Thoracic aorta (tissue), 2 donors: ENCODE measurements around the gene PTPRR. TPM values are rescaled to one million over a fixed set of nuclear protein-coding genes. Genes with fewer than 3 reads are reported as not detected.

ENCODE experiments used
- ATAC-seq: fragments of 150-250 bp; one replicate; pipeline ENCODE4 v1.8.0; 2017; ENCODE audit warnings: low read depth; ENCODE audit not compliant: insufficient number of reproducible peaks, low FRiP score
- DNase-seq: peaks from one replicate; pipeline ENCODE4 v3.0.0-alpha.2; 2020; ENCODE audit warnings: low spot score
- H3K27ac ChIP-seq, 2 donors: fragments of 200-600 bp; sonication (generic); 1 replicate in 1 of 2; 2 replicates in 1 of 2; pipeline ENCODE4 v1.5.1; 2016; ENCODE audit warnings: mild to moderate bottlenecking in 2 of 2, moderate library complexity in 2 of 2
- H3K27me3 ChIP-seq: fragments of 200-600 bp; sonication (generic); replicated peaks from 2 replicates; pipeline ENCODE4 v1.6.0; 2016; ENCODE audit warnings: mild to moderate bottlenecking; ENCODE audit not compliant: insufficient read depth
- H3K36me3 ChIP-seq: fragments of 200-600 bp; sonication (generic); one replicate; pipeline ENCODE4 v1.5.1; 2016
- H3K4me1 ChIP-seq, 2 donors: fragments of 200-600 bp; sonication (generic); 1 replicate in 1 of 2; 2 replicates in 1 of 2; pipeline versions ENCODE4 v1.5.1 to v1.6.0; 2016; ENCODE audit warnings: low read depth in 2 of 2, mild to moderate bottlenecking in 1 of 2; ENCODE audit not compliant: control insufficient read depth in 1 of 2
- H3K4me3 ChIP-seq: fragments of 200-600 bp; sonication (generic); 2 replicates; pipeline ENCODE4 v1.5.1; 2016; ENCODE audit warnings: mild to moderate bottlenecking
- H3K9me3 ChIP-seq: fragments of 200-600 bp; sonication (generic); 2 replicates; pipeline ENCODE4 v1.5.1; 2016
- total RNA-seq, 2 donors: library from RNA; depleted of rRNA; stranded (reverse); fragments of >200 nt; gene quantifications; one replicate each; pipeline versions ENCODE4 v1.1.0 to v1.2.3, GENCODE V29; 2016
- TF ChIP-seq, protein P1 (sequence below): fragments of 200-600 bp; sonication (generic); IDR thresholded peaks from one replicate; pipeline ENCODE4 v1.5.1; 2019; ENCODE audit warnings: antibody characterized with exemption

PTPRR gene
- total RNA-seq, 2 donors from 2014 or later: 0.27 to 0.35 TPM

DNA sequence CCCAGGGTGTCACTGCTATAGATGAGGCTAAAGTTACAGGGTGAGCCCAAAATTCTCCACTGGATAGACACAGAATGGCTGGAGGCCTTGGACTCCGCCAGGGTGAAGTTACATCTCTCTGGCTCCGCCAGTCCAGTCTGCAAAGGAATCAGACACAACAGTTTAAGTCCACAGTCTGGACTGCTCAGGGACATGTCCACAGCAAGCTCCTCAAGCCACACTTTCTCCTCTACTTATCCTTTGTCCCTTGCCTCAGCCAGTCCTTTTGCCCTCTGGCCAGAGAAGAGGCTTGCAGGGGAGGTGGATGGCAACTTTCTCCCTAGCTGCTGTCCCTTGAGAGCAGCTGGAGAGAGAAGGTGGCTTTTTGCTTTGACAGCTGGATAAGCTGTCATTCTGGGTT is 311.3 kb downstream of the PTPRR start:
- no peak for ATAC-seq
- H3K4me3 ChIP-seq: peak overlapping the region; percentile 73
- TF ChIP-seq, protein P1, sequence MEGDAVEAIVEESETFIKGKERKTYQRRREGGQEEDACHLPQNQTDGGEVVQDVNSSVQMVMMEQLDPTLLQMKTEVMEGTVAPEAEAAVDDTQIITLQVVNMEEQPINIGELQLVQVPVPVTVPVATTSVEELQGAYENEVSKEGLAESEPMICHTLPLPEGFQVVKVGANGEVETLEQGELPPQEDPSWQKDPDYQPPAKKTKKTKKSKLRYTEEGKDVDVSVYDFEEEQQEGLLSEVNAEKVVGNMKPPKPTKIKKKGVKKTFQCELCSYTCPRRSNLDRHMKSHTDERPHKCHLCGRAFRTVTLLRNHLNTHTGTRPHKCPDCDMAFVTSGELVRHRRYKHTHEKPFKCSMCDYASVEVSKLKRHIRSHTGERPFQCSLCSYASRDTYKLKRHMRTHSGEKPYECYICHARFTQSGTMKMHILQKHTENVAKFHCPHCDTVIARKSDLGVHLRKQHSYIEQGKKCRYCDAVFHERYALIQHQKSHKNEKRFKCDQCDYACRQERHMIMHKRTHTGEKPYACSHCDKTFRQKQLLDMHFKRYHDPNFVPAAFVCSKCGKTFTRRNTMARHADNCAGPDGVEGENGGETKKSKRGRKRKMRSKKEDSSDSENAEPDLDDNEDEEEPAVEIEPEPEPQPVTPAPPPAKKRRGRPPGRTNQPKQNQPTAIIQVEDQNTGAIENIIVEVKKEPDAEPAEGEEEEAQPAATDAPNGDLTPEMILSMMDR: no peak
- no peak overlapping the region for H3K27ac ChIP-seq
- H3K4me1 ChIP-seq: peaks cover 0 to 7% of the 10 kb centered on the region in 2 donors
- H3K27me3 ChIP-seq: no peaks in the 10 kb centered on the region
- H3K9me3 ChIP-seq: no peaks in the 10 kb centered on the region
- DNase-seq: no peak
- H3K36me3 ChIP-seq: no peaks in the 10 kb centered on the region

GRCh38 chr12:70608184-70608583 is 312.4 kb downstream of the PTPRR start:
- H3K27ac ChIP-seq: no peak overlapping the region

DNA sequence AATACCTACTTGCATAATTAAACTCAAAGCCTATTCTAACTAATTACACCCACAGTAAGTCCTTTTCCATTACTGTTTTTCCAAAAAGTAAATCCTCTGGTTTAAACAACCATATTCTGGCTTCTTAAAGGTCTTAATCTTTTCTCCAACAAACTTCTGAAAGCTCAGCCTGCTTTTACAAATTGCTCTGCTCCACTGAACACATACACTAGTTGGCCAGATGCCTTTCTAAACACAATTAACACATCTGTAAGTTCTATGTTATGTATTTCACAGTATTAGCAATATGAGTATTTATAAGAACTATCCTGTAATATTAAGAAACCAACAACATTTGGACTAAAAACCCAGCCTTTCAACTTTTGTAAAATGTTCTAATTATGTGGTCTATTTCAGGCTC is 313.4 kb downstream of the PTPRR start:
- ATAC-seq (no peak), DNase-seq (no peak)
- Histone ChIP-seq H3K27ac (no peak overlapping the region), H3K4me3 (no peak overlapping the region), H3K4me1 (peaks cover 0 to 7% of the 10 kb centered on the region in 2 donors), H3K9me3 (no peaks in the 10 kb centered on the region), H3K36me3 (no peaks in the 10 kb centered on the region), H3K27me3 (no peaks in the 10 kb centered on the region)
- TF ChIP-seq, protein P1: no peak

More at GRCh38 chr12:70608184-70608583, 312.4 kb downstream of the PTPRR start:
- no peak for ATAC-seq
- peak overlapping the region; percentile 5 for H3K4me3 ChIP-seq
- no peaks in the 10 kb centered on the region for H3K27me3 ChIP-seq
- H3K36me3 ChIP-seq: no peaks in the 10 kb centered on the region
- peaks cover 0 to 7% of the 10 kb centered on the region in 2 donors for H3K4me1 ChIP-seq
- TF ChIP-seq, protein P1: no peak
- H3K9me3 ChIP-seq: no peaks in the 10 kb centered on the region
- DNase-seq: no peak

DNA sequence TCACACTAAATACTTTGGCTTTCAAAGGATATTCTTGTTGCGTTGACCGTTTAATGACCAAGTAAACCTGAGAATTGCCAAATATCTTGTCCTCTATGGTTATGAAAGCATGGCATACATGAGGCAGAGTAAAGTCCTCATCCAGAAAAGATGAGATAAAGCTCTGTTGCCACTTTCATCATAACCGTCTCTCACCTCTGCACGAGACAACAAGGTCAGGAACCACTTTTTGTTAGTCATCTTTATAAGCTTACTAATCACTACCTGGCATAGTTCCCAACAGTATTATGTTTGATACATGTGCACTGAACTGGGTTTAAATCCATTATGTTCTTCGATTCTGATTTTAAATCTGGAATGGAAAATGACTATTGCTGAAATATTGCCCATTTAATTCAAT is 314.6 kb downstream of the PTPRR start:
- Histone ChIP-seq H3K36me3 (no peaks in the 10 kb centered on the region), H3K27ac (no peak overlapping the region), H3K4me1 (peaks cover 0 to 7% of the 10 kb centered on the region in 2 donors), H3K4me3 (no peak overlapping the region), H3K9me3 (no peaks in the 10 kb centered on the region), H3K27me3 (no peaks in the 10 kb centered on the region)
- TF ChIP-seq, protein P1: no peak
- no peak for ATAC-seq
- no peak for DNase-seq

DNA sequence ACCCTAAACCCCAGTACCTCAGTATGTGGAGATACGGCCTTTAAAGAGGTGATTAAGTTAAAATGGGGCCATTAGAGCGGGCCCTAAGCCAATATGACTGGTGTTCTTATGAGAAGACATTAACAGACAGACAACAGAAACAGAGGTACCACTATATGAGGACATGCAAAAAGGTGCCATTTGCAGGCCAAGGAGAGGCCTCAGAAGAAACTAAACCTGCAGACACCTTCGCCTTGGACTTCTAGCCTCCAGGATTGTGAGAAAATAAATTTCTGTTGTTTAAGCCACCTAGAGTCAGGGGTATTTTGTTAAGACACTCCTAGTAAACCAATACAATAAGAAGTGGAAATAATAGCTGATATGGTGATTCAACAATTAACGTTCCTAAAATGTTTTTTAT is 315.9 kb downstream of the PTPRR start:
- Histone ChIP-seq H3K36me3 (no peaks in the 10 kb centered on the region), H3K4me1 (peaks cover 0 to 7% of the 10 kb centered on the region in 2 donors), H3K9me3 (no peaks in the 10 kb centered on the region), H3K4me3 (no peak overlapping the region), H3K27ac (no peak overlapping the region), H3K27me3 (no peaks in the 10 kb centered on the region)
- ATAC-seq (no peak), DNase-seq (no peak)
- TF ChIP-seq, protein P1: no peak
